Measurements from ENCODE around the gene UBLCP1. TPM values are rescaled to one million over a fixed set of nuclear protein-coding genes. Genes with fewer than 3 reads are reported as not detected.

Gene UBLCP1
- polyA plus RNA-seq, 5 donors = 36.9 to 54.8 (median 38.6) TPM

Other genes with a start within 250 kb of the UBLCP1 start
- 1 to 10 TPM; 6.2 to 8.1 (median 7.1) TPM for gene EBF1, start 163.4 kb upstream of the UBLCP1 start, polyA plus RNA-seq (ENCODE audit: insufficient read depth in 1 of 5, insufficient read length in 5 of 5, low replicate concordance in 1 of 5)
- 100 to 1,000 TPM; 107 to 171 (median 133) TPM for gene RNF145, start 53.7 kb upstream of the UBLCP1 start, polyA plus RNA-seq (ENCODE audit: insufficient read depth in 1 of 5, insufficient read length in 5 of 5, low replicate concordance in 1 of 5)
- under 1 TPM; 0.07 to 0.15 (median 0.08) TPM for gene IL12B, start 67.2 kb downstream of the UBLCP1 start, polyA plus RNA-seq (ENCODE audit: insufficient read depth in 1 of 5, insufficient read length in 5 of 5, low replicate concordance in 1 of 5)